Esophagus muscularis mucosa (tissue), 4 donors: Measurements from ENCODE around the gene ACLY. TPM values are rescaled to one million over a fixed set of nuclear protein-coding genes. Genes with fewer than 3 reads are reported as not detected.
"Not testable (repeated sequence)": the region's sequence is repeated elsewhere in the genome, so short reads cannot be mapped to it uniquely, and the experiment has no call there.

Source experiments
- DNase-seq: peaks from one replicate; pipeline ENCODE4 v3.0.0-alpha.2; 2017; ENCODE audit errors: extremely low spot score
- H3K27ac ChIP-seq, 4 donors: fragments of 200-600 bp; sonication (generic); replicated peaks in 1 of 4; 1 replicate in 3 of 4; 2 replicates in 1 of 4; pipeline ENCODE4 v1.5.1; 2016 to 2019; ENCODE audit warnings: mild to moderate bottlenecking in 1 of 4
- H3K27me3 ChIP-seq, 4 donors: fragments of 200-600 bp; sonication (generic); one replicate each; pipeline versions ENCODE4 v1.5.1 to v1.6.0; 2016 to 2019
- H3K36me3 ChIP-seq, 4 donors: fragments of 200-600 bp; sonication (generic); one replicate each; pipeline ENCODE4 v1.5.1; 2016 to 2019
- H3K4me1 ChIP-seq, 4 donors: fragments of 200-600 bp; sonication (generic); one replicate each; pipeline ENCODE4 v1.5.1; 2016 to 2019
- H3K4me3 ChIP-seq, 4 donors: fragments of 200-600 bp; sonication (generic); 1 replicate in 2 of 4; 2 replicates in 2 of 4; pipeline ENCODE4 v1.5.1; 2016 to 2019; ENCODE audit warnings: mild to moderate bottlenecking in 4 of 4, moderate library complexity in 1 of 4
- H3K9me3 ChIP-seq, 4 donors: fragments of 200-600 bp; sonication (generic); 1 replicate in 3 of 4; 2 replicates in 1 of 4; pipeline ENCODE4 v1.5.1; 2016 to 2019
- EP300 ChIP-seq: sonication (generic); formaldehyde crosslinking; IDR thresholded peaks from one replicate; pipeline ENCODE4 v1.6.1; 2017; ENCODE audit warnings: antibody characterized with exemption
- POLR2A ChIP-seq: fragments of 450-650 bp; IDR thresholded peaks from one replicate; pipeline ENCODE4 v1.6.1; 2017; ENCODE audit warnings: antibody characterized with exemption, moderate library complexity, mild to moderate bottlenecking, low read depth
- POLR2AphosphoS5 ChIP-seq, 2 donors: sonication (generic); formaldehyde crosslinking; IDR thresholded peaks; one replicate each; pipeline ENCODE4 v1.6.1; 2017; ENCODE audit warnings: antibody characterized with exemption in 2 of 2
- WGBS: methylation state at CpG from one replicate; pipeline ENCODE4 v1.1.5; 2018; 5-methylcytosine and 5-hydroxymethylcytosine counted together
- intact Hi-C: fragments of 100-400 bp; cut with DNase I; formaldehyde crosslinking; loops from one replicate; pipeline ENCODE4 v1.15.1; 2023
- total RNA-seq, 4 donors: library from RNA; depleted of rRNA; stranded (reverse); fragments of >200 nt; gene quantifications; one replicate each; pipeline versions ENCODE4 v1.1.0 to v1.2.1, GENCODE V29; 2016
- TF ChIP-seq, protein P1 (sequence below), 3 experiments: fragments of 200-600 bp in 2 of 3; fragments of 450-650 bp in 1 of 3; sonication (generic) in 2 of 3; IDR thresholded peaks; one replicate each; pipeline ENCODE4 v1.5.1; 2017 to 2019; ENCODE audit warnings: antibody characterized with exemption in 3 of 3, mild to moderate bottlenecking in 2 of 3, moderate library complexity in 1 of 3

Gene ACLY
- total RNA-seq, 4 donors from 2014 or later = 52.3 to 87.7 (median 71.3) TPM

DNA sequence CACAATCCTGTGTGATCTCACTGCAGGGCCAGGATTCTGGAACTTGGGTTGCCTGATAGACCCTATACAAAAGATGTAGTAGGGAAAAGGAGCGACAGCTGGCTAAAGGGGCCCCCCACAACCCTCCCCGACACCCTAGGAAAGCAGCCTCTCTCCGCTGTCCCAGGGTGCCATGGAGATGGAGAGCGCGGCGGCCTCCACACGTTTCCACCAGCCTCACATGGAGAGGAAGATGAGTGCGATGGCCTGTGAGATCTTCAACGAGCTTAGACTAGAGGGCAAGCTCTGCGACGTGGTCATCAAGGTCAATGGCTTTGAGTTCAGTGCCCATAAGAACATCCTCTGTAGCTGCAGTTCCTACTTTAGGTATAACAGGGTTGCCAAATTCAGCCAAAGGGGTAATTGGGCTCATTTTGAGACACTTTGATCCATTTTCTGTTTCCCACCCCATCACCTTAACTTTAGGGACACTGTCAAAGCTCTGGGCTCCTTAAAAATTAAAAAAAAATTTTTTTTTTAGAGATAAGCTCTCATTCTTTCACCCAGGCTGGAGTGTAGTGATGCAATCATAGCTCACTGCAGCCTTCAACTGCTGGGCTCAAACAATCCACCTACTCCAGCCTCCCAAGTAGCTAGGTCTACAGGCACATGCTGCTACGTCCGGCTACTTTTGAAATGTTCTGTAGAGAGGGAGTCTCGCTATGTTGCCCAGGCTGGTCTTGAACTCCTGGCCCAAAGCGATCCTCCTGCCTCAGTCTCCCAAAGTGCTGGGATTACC is 80.8 kb downstream of the ACLY start, which contains the start of gene KLHL10:
TSS of gene KLHL10 (plus strand) at position 65 of the 778 bp plus-strand sequence. CDS start at position 173, 108 bp downstream.
- TF ChIP-seq POLR2A (no peak), POLR2AphosphoS5 (IDR thresholded peaks at IDR 0.05) (no peak), EP300 (no peak)
- TF ChIP-seq, protein P1, sequence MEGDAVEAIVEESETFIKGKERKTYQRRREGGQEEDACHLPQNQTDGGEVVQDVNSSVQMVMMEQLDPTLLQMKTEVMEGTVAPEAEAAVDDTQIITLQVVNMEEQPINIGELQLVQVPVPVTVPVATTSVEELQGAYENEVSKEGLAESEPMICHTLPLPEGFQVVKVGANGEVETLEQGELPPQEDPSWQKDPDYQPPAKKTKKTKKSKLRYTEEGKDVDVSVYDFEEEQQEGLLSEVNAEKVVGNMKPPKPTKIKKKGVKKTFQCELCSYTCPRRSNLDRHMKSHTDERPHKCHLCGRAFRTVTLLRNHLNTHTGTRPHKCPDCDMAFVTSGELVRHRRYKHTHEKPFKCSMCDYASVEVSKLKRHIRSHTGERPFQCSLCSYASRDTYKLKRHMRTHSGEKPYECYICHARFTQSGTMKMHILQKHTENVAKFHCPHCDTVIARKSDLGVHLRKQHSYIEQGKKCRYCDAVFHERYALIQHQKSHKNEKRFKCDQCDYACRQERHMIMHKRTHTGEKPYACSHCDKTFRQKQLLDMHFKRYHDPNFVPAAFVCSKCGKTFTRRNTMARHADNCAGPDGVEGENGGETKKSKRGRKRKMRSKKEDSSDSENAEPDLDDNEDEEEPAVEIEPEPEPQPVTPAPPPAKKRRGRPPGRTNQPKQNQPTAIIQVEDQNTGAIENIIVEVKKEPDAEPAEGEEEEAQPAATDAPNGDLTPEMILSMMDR (IDR thresholded peaks at IDR 0.05) = no peak
- H3K27me3 ChIP-seq = no peaks in the 10 kb centered on the region
- H3K4me3 ChIP-seq = peak within 1 kb of the TSS; percentile 88 to 98 (median 91)
- peaks cover 11 to 22% (median 19%) of the 10 kb centered on the region in 4 donors for H3K4me1 ChIP-seq
- intact Hi-C loops = no loop called here
- peak within 1 kb of the TSS; percentile 87 to 91 (median 87) for H3K27ac ChIP-seq
- DNase-seq = no peak
- WGBS = 96% methylated on average over 15 of the region's 15 CpGs
- no peaks in the 10 kb centered on the region for H3K9me3 ChIP-seq
- H3K36me3 ChIP-seq = peaks cover 0 to 7% (median 3%) of the 10 kb centered on the region in 4 donors

DNA sequence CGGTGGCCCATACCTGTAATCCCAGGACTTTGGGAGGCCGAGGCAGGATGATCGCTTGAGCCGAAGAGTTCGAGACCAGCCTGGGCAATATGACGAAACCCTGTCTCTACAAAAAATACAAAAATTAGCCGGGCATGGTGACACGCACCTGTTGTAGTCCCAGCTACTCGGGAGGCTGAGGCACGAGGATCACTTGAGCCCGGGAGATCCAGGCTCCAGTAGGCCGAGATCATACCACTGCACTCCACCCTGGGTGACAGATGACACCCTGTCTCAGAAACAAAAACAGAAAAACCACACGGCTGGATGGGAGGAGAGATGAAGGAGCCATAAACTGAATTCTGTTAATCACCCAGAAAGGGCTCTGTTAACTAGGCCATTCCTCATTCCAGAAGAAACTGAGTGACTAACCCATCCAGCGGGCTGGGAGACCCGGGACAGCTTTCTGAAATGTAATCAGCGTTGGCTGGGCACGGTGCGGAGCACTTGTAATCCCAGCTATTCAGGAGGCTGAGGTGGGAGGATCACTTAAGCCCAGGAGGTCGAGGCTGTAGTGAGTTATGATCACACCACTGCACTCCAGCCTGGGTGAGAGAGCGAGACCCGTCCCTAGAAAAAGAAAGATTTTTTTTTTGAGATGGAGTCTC is 82.1 kb downstream of the ACLY start:
- peak overlapping the region; percentile 87 to 91 (median 87) for H3K27ac ChIP-seq

DNA sequence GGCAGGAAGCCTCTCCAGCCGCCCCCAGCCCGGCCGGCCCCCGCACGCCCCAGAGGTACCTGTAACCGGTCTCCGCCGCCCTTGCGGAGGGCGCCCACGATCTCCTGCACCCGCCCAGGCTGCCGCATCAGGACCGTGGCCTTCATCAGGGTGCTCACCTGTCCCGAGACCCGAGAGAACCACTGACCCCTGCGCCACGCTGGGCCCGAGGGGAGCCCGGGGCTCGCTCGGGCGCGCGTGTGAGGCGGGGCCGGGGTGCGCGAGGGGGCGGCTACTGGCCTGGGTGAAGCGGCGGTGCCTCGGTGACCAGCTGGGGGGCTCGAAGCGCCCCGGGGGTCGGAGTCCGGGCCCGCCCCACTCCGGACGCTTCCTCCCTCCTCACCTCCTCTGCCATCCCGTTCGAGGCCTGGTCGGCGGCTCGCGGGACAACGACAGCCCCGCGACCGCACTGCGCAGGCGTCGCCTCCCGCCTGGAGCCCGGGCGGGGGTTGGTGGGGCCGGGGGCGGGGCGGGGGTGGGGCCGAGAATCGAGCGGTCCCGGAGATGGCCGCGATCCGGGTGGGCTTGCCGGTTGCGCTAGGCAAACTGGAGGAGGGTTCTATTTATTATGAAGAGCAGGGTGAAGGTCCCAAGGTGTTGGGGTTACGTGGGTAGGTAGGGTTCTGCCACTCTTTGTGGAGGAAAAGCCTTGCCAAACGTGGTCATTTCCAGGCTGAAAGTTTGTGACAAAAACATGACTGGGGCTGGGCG is 82.8 kb downstream of the ACLY start, which contains the start of gene NT5C3B:
TSS of gene NT5C3B (minus strand) at position 433 of the 750 bp plus-strand sequence. CDS start at position 394, 39 bp downstream.
- Histone ChIP-seq H3K36me3 (peaks cover 10 to 25% (median 19%) of the 10 kb centered on the region in 4 donors), H3K4me1 (peaks cover 11 to 22% (median 19%) of the 10 kb centered on the region in 4 donors), H3K4me3 (peak within 1 kb of the TSS; percentile 88 to 98 (median 91)), H3K27me3 (no peaks in the 10 kb centered on the region), H3K9me3 (no peaks in the 10 kb centered on the region), H3K27ac (peak within 1 kb of the TSS; percentile 87 to 91 (median 87))
- intact Hi-C loops = no loop called here
- TF ChIP-seq POLR2A (no peak), POLR2AphosphoS5 (IDR thresholded peaks at IDR 0.05) (peak; percentile 58 to 74)
- TF ChIP-seq, protein P1 (IDR thresholded peaks at IDR 0.05) = no peak
- WGBS = under 1% methylated on average over 14 of the region's 72 CpGs
- no peak for DNase-seq

More for the DNA sequence above, 82.1 kb downstream of the ACLY start:
- H3K9me3 ChIP-seq = no peaks in the 10 kb centered on the region
- H3K4me3 ChIP-seq = peak overlapping the region; percentile 88 to 98 (median 91)
- no peak for DNase-seq
- peaks cover 5 to 18% (median 12%) of the 10 kb centered on the region in 4 donors for H3K36me3 ChIP-seq
- no peaks in the 10 kb centered on the region for H3K27me3 ChIP-seq
- intact Hi-C loops = no loop called here
- peaks cover 11 to 22% (median 19%) of the 10 kb centered on the region in 4 donors for H3K4me1 ChIP-seq
- no peak for TF ChIP-seq POLR2AphosphoS5 (IDR thresholded peaks at IDR 0.05)
- TF ChIP-seq POLR2A = no peak
- TF ChIP-seq, protein P1 (IDR thresholded peaks at IDR 0.05) = no peak
- TF ChIP-seq EP300 = no peak
- 58% methylated on average over 16 of the region's 21 CpGs for WGBS

DNA sequence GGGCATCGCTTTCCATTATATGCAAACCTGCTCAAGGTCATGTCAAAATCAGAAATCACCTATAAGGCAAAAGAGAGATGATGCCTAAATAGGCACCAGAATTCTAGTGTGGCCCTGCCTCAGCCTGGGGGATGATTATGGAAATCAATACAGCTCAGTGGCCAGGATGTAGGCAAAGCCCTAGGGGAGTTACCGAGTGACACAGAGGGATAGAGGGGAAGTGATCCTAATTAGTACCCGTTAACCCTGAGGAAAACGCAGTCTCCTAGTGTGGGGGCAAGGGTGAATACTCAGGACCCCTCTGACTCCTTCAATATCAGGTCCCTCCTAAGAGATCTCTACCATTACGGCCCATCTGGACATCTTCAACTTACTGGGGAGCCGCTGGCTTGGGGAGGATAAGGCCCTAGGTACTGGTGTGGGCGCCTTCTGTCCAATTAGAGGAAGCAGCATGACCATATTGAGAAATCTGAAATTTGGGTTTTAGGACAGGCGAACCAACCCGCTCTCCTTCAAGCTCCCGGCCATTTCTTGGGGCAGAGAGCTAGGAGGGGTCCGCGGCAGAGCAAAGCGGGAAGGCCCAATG is 83.4 kb downstream of the ACLY start:
- intact Hi-C loops = no loop called here
- no peak for DNase-seq
- no peaks in the 10 kb centered on the region for H3K9me3 ChIP-seq
- 34% methylated on average over 4 of the region's 13 CpGs for WGBS
- peak overlapping the region; percentile 88 to 98 (median 91) for H3K4me3 ChIP-seq
- H3K27ac ChIP-seq = peak overlapping the region; percentile 87 to 91 (median 87)
- H3K27me3 ChIP-seq = no peaks in the 10 kb centered on the region
- TF ChIP-seq POLR2AphosphoS5 (IDR thresholded peaks at IDR 0.05) (no peak), POLR2A (no peak), EP300 (no peak)
- TF ChIP-seq, protein P1 (IDR thresholded peaks at IDR 0.05) = no peak
- peaks cover 17 to 32% (median 26%) of the 10 kb centered on the region in 4 donors for H3K36me3 ChIP-seq
- H3K4me1 ChIP-seq = peaks cover 11 to 22% (median 19%) of the 10 kb centered on the region in 4 donors

DNA sequence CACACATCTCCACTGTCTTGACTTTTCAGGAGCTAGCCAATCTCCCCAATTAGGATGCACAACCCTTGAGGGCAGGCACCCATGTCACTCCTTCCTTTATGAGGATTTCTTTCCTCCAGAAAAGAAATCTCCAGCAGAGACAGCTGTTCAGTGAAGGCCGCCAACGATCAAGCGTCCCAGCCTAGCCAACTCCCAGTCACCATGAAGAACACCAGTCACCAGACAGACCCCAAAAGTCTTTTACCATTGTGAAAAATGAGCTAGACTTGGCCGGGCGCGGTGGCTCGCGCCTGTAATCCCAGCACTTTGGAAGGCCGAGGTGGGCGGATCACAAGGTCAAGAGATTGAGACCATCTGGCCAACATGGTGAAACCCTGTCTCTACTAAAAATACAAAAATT is 88.8 kb downstream of the ACLY start:
- peaks cover 3 to 12% (median 7%) of the 10 kb centered on the region in 4 donors for H3K4me1 ChIP-seq
- H3K36me3 ChIP-seq = peaks cover 48 to 83% (median 74%) of the 10 kb centered on the region in 4 donors
- DNase-seq, H3K9me3 ChIP-seq, intact Hi-C loops, H3K27me3 ChIP-seq, H3K27ac ChIP-seq, H3K4me3 ChIP-seq: not testable (repeated sequence)
- 82% methylated on average over 10 of the region's 10 CpGs for WGBS
